Progenitor cell of endocrine pancreas (in vitro differentiated cells): ENCODE measurements around the gene TCP11X2. TPM values are rescaled to one million over a fixed set of nuclear protein-coding genes. Genes with fewer than 3 reads are reported as not detected.
"Not testable (repeated sequence)": the region's sequence is repeated elsewhere in the genome, so short reads cannot be mapped to it uniquely, and the experiment has no call there.

Experiments used
- DNase-seq: peaks from one replicate; pipeline ENCODE4 v3.0.0; 2021; ENCODE audit warnings: low spot score; ENCODE audit not compliant: unreplicated experiment
- H3K27ac Mint-ChIP-seq: 2 replicates; pipeline ENCODE4 v1.8.0; 2021; ENCODE audit warnings: mild to moderate bottlenecking, moderate library complexity, mixed read lengths
- H3K27me3 Mint-ChIP-seq: 2 replicates; pipeline ENCODE4 v1.8.0; 2021; ENCODE audit warnings: mixed read lengths
- H3K36me3 Mint-ChIP-seq: 2 replicates; pipeline ENCODE4 v1.8.0; 2022; ENCODE audit warnings: mixed read lengths; ENCODE audit not compliant: insufficient read depth
- H3K4me1 Mint-ChIP-seq: 2 replicates; pipeline ENCODE4 v1.8.0; 2021; ENCODE audit warnings: low read depth, mixed read lengths
- H3K4me3 Mint-ChIP-seq: 2 replicates; pipeline ENCODE4 v1.8.0; 2021; ENCODE audit warnings: low read depth, mild to moderate bottlenecking, moderate library complexity, mixed read lengths
- H3K9me3 Mint-ChIP-seq: 2 replicates; pipeline ENCODE4 v1.8.0; 2021; ENCODE audit warnings: low read depth, mixed read lengths
- total RNA-seq: library from RNA; stranded (reverse); gene quantifications from 2 replicates; pipeline ENCODE4 v1.2.1, GENCODE V29; 2021
- TF ChIP-seq, protein P1 (sequence below): fragments of 200-600 bp; sonication (generic); IDR thresholded peaks from one replicate; pipeline ENCODE4 v1.5.0; 2021; ENCODE audit warnings: antibody characterized with exemption, mild to moderate bottlenecking; ENCODE audit not compliant: unreplicated experiment

TCP11X2 gene
- total RNA-seq, 1 donor from 2014 or later: 4.7 TPM

DNA sequence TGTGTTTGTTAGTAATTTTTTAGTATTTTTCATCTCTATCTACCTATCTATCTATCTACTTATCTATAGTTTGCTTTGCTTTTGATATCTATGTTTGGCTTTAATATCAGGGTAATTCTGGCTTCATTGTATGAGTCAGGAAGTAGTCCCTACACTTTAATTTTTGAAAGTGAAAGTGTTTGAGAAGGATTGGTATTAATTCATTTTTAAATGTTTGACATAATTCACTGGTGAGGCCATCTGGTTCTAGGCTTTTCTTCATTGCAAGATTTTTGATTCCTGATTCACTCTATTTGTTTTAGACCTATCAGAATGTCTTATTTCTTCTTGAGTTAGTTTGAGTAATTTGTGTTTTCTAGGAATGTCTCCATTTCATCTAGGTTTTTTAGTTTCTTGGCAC lies 20.2 kb upstream of the TCP11X2 start:
- Mint-ChIP-seq H3K9me3 (peaks cover 12% of the 10 kb centered on the region), H3K27ac (no peak overlapping the region), H3K4me3 (no peak overlapping the region), H3K27me3 (no peaks in the 10 kb centered on the region), H3K4me1 (no peaks in the 10 kb centered on the region), H3K36me3 (no peaks in the 10 kb centered on the region)
- TF ChIP-seq, protein P1, sequence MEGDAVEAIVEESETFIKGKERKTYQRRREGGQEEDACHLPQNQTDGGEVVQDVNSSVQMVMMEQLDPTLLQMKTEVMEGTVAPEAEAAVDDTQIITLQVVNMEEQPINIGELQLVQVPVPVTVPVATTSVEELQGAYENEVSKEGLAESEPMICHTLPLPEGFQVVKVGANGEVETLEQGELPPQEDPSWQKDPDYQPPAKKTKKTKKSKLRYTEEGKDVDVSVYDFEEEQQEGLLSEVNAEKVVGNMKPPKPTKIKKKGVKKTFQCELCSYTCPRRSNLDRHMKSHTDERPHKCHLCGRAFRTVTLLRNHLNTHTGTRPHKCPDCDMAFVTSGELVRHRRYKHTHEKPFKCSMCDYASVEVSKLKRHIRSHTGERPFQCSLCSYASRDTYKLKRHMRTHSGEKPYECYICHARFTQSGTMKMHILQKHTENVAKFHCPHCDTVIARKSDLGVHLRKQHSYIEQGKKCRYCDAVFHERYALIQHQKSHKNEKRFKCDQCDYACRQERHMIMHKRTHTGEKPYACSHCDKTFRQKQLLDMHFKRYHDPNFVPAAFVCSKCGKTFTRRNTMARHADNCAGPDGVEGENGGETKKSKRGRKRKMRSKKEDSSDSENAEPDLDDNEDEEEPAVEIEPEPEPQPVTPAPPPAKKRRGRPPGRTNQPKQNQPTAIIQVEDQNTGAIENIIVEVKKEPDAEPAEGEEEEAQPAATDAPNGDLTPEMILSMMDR: no peak
- no peak for DNase-seq

DNA sequence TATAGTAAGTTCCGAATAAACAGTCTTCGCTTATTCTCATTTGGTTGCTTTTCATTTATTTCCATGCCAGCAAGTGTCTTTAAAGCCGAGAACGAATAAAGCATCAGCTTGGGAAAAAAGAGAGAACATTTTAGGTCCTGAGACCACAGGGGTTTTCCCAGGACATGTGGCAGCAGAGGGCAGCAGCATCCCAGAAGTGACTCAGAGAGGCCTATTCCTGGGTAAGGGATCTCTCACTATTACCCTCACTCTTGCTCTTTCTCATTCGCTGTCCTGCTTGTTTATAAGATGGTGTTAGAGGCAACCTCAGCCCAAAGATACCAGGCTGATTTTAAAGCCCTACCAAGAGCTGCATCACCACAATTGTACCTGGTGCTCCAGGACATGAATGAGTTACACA lies 7.2 kb upstream of the TCP11X2 start:
- not testable (repeated sequence) for H3K9me3 Mint-ChIP-seq, H3K36me3 Mint-ChIP-seq, H3K4me1 Mint-ChIP-seq, H3K27ac Mint-ChIP-seq, H3K4me3 Mint-ChIP-seq, DNase-seq, H3K27me3 Mint-ChIP-seq

DNA sequence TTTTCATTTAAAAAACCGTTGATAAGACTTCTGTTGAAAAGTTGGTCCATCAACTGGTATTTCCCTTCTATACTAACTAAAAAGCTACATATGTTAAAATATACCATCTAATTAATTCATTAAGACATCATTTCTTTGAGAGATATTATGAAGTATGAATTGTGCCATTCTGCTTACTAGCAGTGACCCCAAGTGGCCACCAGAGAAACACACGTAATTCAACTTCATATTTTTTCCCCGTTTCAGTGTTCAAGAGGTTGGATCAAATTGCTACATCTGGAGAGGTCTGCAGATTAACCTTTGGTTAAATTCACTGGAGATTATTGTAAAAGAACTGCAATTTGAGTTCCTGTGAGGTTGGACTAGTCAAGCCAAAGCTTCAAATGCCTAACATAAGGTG lies 1.4 kb downstream of the TCP11X2 start:
- H3K9me3 Mint-ChIP-seq, H3K4me1 Mint-ChIP-seq, H3K36me3 Mint-ChIP-seq, H3K4me3 Mint-ChIP-seq, H3K27me3 Mint-ChIP-seq, DNase-seq, H3K27ac Mint-ChIP-seq: not testable (repeated sequence)

GRCh38 chrX:102458615-102459014 lies 13.0 kb downstream of the TCP11X2 start:
- not testable (repeated sequence) for H3K4me3 Mint-ChIP-seq, H3K9me3 Mint-ChIP-seq, H3K27ac Mint-ChIP-seq, DNase-seq, H3K36me3 Mint-ChIP-seq, H3K4me1 Mint-ChIP-seq, H3K27me3 Mint-ChIP-seq

DNA sequence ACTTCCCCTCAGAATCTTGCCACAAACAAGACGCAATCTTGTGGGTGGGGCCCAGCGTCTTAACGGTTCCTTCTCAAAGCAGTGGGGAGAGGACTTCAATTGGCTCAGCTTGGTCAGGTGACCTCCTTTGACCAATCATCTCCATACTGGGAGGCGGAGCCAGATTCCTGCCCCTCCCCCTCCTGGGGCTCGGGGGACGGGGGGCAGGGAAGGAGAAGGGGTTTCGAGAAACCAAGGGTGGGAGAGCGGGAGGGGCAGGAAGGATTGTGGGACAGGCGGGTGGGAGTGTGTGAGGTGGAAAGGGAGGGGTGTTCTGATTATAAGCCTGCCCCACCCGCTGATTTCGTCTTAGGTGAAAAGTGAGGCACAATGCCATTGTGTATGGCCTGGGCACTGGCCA lies 31.7 kb downstream of the TCP11X2 start, which contains the start of gene NXF2B:
Gene NXF2B (minus strand): TSS at position 101 of the 400 bp plus-strand sequence. CDS start 59,972 bp downstream, outside the sequence.
- not testable (repeated sequence) for H3K4me3 Mint-ChIP-seq, DNase-seq, H3K27me3 Mint-ChIP-seq, H3K4me1 Mint-ChIP-seq, H3K9me3 Mint-ChIP-seq, H3K27ac Mint-ChIP-seq, H3K36me3 Mint-ChIP-seq

DNA sequence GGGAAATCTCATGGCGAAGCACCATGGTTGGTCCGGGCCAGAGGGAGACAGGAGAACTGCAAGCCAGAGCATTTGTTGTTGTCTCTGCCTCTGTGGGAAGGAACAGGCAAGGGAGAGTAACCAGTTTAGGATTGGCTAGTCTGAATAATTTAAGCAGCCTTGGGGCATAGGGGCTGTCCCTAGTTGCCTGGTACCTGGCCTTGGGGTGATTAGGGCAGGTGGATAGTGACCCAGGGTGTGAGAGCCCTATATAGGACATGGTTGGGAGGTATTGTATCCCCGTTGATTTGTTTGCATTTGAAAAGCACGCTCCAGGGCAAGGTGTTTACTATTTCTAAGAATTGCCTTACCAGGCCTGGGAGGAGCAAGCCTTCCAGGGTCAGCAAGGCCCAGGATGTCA lies 57.1 kb downstream of the TCP11X2 start:
- not testable (repeated sequence) for H3K36me3 Mint-ChIP-seq, H3K4me1 Mint-ChIP-seq, DNase-seq, H3K27ac Mint-ChIP-seq, H3K4me3 Mint-ChIP-seq, H3K9me3 Mint-ChIP-seq, H3K27me3 Mint-ChIP-seq

Other genes starting within 250 kb of the TCP11X2 start
- gene NXF2, start 224.6 kb downstream of the TCP11X2 start, total RNA-seq: 2.6 TPM in 1 of 2 replicates, not detected in the other
- gene NXF2B, start 31.8 kb downstream of the TCP11X2 start, total RNA-seq: 0.74 and 2.9 TPM in 2 replicates
- gene TMSB15A, start 44.9 kb upstream of the TCP11X2 start, total RNA-seq: 113 and 124 TPM in 2 replicates
- gene ARMCX5, start 127.7 kb upstream of the TCP11X2 start, total RNA-seq: 13.2 and 13.3 TPM in 2 replicates
- 4.1 and 5.7 TPM in 2 replicates for gene GPRASP1, start 179.7 kb upstream of the TCP11X2 start, total RNA-seq
- 10.0 and 11.4 TPM in 2 replicates for gene GPRASP2, start 240.6 kb upstream of the TCP11X2 start, total RNA-seq
- 8.1 and 8.9 TPM in 2 replicates for gene GPRASP3, start 248.9 kb upstream of the TCP11X2 start, total RNA-seq